ENCODE data around the gene LARP7. TPM values are rescaled to one million over a fixed set of nuclear protein-coding genes. Genes with fewer than 3 reads are reported as not detected.
"Not testable (repeated sequence)": the region's sequence is repeated elsewhere in the genome, so short reads cannot be mapped to it uniquely, and the experiment has no call there.

LARP7 gene
- total RNA-seq, 1 donor from 2014 or later: 30.6 TPM

DNA sequence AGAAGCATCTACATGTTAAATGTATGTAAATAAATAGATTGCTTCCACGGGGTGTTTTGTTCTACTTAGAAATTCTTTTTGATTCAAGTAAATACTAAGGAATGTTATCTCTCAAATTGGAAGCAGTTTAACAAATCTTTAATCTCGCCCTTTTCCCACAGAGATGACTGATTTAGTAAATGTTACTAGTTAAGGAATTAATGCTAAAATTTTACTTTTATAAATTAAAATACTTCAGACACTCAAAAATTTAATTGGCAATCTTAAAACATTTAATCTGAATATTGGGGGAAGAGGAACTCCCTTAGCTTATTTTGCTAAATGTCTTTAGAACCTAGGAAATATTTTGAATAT is 12.1 kb downstream of the LARP7 start:
- no peak for DNase-seq (ENCODE audit: low spot score)

DNA sequence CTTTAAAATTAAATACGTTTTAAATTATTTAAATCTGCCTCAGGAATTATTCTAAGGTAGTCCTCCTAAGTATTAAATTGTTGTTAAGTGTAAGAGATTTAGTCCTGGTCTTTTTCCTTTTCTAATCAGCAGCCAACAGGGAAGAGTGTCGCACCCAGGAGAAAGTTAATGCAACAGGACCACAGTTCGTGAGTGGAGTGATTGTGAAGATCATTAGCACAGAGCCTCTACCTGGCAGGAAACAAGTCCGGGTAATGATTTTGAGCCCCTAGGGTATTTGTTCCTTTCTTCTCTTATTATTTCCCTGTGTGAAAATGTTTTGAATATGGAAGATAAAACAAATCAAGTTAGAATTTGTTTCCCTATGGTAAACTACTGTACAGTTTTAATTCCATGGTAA is 13.4 kb downstream of the LARP7 start:
- DNase-seq (ENCODE audit: low spot score): no peak

DNA sequence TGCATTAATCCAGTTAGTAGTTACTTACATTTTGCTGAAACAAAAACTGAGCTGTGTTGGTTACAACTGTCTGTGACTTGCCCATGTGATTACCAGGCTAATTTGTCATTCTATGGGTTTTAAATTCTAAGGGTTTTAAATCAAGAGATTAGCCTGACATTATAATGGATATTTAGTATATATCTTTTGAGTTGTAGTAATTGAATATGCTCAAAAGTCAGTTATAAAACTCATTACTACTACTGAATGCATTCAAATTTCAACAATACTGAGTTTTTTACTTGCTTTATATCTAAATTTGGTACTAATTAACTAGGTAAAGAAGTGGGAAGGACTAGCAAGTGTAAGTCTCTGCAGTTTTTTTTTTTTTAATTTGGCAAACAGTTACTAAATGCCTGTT is 14.7 kb downstream of the LARP7 start:
- DNase-seq (ENCODE audit: low spot score): no peak

DNA sequence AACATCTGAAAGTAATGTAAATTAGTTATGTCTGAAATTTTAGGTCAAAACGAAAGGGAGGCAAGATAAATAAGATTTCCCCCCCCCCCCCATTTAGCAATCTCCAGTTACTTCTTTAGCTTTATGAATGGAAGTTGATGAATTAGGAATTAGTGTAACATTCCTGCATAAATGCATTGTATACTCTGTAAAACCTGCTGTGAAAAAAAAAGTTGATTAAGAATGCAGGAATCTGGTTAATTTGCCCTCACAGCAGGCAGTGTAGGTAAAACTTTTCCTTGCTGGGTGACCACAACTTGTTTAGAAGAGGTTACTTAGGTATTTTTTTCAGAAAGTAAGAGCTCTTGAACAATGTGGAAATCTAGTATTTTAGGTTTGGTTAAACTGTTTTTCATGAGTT is 15.3 kb downstream of the LARP7 start:
- no peak for DNase-seq (ENCODE audit: low spot score)

DNA sequence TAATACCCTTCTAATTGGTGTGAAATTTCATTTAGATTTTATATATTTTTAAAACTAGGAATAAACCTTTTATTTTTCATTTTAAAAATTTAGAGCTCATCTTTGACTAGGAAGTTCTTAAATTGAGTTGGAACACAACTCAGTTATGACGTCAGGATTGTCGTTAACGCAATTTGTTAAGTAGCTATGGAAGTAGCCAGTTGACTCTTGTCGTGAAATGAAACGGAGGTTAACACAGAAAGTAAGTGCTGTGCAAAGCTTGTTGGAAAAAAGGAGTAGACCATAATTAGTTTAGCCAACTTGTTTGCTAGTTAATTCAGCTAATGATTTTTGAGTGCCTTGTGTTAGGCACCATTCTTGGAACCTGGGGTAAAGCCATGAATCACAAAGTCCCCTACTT is 18.3 kb downstream of the LARP7 start:
- no peak for DNase-seq (ENCODE audit: low spot score)

DNA sequence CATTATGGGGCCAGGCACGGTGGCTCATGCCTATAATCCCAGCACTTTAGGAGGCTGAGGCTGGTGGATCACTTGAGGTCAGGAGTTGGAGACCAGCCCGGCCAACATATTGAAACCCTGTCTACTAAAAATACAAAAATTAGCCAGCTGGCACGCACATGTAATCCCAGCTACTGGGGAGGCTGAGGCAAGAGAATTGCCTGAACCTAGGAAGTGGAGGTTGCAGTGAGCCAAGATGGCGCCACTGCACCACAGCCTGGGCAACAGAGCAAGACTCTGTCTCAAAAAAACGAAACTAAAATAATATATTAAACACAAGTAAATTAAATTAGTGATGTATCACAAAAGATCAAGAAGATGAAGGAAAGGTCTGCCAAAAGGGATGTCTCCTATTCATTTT is 19.2 kb downstream of the LARP7 start:
- DNase-seq (ENCODE audit: low spot score): not testable (repeated sequence)

DNA sequence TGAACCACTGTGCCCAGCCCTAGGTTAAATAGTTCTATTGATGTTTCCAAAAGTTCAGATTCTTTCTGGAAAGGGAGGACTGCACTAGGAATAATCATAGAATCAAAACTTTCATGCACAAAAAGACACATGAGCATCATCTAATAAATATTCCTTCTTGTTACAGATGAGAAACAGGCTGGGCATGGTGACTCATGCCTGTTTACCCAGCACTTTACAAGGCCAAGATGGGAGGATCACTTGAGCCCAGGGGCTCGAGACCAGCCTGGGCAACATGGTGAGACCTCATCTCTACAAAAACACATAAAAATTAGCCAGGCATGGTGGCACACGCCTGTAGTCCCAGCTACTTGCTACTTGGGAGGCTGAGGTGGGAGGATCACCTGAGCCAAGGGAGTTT is 27.7 kb downstream of the LARP7 start:
- no peak for DNase-seq (ENCODE audit: low spot score)

DNA sequence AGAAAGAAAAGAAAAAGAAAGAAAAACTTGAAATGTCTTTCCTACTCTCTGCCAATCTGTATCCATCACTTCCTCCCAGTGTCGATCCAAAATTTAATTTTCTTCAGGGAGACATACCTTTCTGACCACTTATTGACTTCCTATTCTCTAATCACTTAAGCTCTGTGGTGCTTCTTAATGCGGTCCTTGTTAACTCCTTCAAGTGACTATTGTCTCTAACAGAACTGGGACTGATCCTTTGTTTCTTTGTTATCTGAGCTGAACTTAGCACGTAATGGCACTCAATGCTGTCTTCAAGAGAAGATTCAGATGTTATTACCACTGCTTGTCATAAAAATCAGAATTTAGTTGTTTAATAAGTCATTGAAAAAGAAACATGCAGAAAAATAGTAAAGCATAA is 31.2 kb downstream of the LARP7 start:
- DNase-seq (ENCODE audit: low spot score): no peak

DNA sequence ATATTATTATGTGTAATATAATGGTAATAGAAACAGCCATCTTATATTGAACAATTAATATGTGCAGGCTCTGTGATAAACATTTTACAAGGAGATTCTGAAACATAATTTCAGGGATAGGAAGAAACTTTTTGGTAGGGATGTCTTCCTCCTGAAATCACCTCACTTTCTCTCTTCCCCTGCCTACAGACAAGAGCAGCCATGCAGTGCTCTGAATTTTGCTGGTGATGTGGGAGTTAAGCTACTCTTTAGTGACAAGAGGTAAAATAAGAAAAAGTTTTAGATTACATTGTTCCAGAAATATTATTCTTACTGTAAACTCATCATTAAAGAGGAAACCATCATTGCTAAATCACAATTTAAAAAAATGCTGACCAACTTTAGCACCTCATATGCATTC is 36.1 kb downstream of the LARP7 start:
- no peak for DNase-seq (ENCODE audit: low spot score)

DNA sequence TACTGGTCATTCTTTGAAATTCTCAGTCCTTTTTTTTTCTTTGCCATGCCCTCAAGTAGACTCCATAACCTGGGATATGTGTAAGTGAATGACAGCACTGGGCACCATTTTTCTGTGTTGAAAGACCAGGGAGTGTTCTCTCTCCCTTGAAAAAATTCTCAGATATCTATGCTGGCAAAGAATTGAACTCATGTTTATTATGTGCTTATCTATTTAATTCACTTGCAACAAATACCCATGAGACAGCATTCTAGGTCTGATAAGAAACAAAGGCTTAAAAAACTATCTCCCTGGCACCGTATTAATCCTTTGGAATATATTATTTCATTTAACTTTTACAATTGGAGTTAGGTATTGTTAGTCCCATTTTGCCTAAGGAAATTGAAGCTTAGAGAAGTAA is 36.7 kb downstream of the LARP7 start:
- DNase-seq (ENCODE audit: low spot score): no peak

DNA sequence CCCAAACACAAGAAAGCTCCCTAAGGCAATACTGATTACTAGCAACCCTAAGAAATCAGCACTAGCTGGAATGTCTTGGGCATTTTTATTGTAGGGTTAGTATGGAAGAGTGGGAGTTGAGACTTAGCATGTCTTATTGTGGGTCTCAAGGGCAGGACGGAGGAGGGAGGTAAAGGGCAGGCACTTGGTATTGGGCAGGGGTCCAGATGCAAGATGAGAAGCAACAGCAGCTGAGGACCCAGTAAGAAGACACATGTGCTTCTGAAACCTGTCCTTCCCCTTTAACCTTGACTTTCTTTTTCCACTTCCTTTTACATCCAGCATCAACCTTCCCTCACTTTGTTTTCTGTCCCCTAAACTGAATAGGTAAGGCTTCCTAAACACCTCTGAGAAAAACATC is 37.4 kb downstream of the LARP7 start:
- DNase-seq (ENCODE audit: low spot score): no peak

DNA sequence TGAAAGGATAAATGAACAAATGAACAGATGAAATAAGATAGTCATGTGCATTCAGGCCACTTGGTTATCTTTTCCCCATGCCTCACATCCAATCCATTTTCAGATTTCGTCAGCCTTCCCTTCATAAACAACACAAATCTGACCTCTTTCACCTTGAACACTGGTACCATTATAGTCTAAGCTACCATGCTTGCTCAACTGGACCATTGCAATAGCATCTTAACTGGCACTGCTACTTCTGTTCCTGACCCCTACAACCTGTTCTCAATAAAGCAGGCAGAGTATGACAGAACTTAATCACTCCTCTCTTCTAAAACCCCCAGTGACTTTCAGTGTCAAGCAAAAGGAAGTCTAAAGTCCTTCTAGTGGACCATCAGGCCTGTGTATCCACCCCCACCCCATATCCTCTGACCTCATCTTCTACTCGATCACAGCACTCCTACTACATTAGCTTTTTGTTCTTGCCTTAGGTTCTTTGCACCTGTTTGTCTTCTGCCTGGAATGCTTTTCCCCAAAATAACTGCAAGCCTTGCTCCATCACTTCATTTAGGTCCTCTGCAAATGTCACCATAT is 40.7 kb downstream of the LARP7 start:
- DNase-seq (ENCODE audit: low spot score): no peak

DNA sequence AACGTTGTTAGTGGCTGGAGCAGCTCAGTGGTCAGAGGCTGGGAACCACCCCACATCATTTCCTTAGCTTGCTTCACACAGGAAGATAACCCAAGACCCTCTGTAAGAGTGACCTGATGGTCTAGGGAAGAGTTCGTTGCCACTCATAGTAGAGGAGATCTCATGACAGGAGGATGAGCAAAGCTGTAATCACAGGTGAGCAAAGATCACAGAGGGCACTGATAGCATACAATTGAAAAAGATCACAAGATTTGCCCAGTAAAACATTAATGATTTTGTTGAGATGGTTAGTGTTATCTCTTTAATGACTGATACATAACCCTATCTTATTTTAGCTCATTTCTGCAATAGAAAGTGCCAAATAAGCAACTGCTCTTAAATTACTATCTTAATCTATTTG is 44.1 kb downstream of the LARP7 start:
- DNase-seq (ENCODE audit: low spot score): no peak

DNA sequence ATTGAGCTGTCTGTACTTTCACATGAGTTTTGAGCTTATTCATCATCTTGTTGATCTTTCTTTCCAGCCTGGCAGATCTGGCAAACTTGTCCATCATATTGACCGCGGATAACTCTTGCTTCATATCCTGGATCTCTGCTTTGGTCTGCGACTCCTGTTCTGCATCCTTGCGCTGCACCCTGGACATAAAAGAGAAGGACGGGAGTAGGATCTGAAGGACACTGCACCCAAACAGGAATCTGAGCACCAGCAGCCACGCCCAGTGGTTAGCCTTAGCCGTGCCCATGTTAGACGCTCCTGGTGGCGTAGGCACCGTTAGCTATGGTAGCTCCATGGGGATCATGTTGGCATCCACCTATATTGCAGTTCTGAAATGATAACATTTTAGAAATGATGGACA is 56.6 kb downstream of the LARP7 start:
- no peak for DNase-seq (ENCODE audit: low spot score)

DNA sequence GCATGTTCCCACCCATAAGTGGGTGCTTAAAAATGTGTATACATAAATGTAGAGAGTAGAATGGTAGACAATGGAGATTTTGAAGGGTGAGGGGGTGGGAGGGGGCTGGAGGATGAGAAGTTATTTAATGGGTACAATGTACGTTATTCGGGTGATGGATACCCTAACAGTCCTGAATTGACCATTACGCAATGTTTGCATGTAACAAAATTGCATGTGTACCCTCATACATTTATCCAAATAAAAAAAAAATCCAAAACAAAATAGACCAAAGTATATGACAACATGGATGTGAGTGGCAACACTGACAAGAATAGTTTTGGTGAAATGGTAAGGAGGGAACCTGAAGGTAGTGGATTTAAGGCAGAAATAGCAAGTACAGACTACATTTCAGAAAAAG is 63.7 kb downstream of the LARP7 start:
- no peak for DNase-seq (ENCODE audit: low spot score)

DNA sequence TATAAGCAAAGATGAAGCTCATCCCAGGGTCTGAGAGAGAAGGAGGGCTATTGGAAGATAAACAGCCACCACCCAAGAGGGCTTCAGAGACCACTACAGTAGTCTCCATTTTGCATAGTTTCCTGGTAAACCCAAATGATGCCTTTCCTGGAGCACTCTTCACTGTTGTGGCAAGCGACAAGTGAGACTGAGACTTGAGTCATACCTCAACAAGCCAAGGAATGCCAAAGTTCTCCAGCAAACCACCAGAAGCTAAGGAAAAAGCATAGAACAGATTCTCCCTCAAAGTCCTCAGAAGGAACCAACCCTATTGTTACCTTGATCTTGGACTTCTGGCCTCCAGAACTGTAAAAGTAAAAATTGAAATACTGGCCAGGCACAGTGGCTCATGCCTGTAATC is 65.9 kb downstream of the LARP7 start:
- no peak for DNase-seq (ENCODE audit: low spot score)

DNA sequence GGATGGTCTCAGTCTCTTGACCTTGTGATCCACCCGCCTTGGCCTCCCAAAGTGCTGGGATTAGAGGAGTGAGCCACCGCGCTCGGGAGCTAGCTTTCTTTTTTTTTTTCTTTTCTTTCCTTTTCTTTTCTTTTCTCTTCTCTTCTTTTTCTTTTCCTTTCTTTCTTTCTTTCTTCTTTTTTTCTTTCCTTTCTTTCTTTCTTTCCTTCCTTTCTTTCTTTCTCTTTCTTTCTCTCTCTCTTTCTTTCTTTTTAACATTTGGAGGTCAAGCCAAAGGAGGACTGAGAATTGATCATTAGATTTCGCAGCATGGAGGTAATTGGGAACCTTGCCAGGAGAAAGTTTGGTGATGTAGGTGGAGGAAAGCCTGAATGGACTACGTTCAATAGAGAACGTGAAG is 67.4 kb downstream of the LARP7 start:
- no peak for DNase-seq (ENCODE audit: low spot score)

DNA sequence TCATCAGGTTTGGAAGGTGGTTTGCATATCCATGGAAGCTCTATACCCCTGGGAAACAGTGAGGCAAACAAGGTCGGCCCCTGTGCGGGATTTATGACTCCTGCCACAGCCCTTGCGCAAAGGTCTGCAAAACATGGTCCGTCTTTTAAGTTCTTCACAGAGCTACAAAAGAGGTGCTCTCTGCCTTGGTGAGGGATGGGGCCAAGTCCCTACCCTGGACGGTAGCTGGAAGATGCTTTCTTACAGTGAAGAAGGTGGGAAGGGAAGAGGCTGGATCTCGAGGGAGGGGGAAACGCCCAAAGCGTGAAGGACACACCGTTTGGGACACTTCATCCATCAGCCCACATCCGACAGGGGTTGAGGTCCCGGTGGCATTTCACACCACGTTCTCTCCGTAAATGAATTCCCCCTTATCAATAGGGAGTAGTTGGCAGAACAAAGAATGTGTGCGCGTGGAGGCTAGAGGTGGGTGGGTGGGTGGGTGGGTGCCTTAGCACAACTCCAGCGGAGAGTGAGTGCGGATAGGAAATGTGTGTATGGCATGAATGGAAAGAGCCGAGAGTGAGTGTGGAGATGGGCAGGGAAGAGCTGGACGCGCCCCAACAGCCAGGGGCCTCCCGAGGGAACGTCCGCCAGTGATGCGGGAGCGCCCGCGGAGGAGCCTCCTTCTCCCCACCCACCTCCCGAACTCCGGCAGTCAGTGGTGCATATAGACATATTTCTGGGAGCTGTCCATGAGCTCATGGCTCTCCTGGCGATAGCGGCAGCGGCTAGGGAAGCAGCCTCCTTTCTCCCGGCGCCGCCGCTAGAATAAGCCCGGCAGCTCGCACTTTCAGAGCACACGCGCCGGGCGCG is 68.3 kb downstream of the LARP7 start:
- DNase-seq (ENCODE audit: low spot score): peak; percentile 72

DNA sequence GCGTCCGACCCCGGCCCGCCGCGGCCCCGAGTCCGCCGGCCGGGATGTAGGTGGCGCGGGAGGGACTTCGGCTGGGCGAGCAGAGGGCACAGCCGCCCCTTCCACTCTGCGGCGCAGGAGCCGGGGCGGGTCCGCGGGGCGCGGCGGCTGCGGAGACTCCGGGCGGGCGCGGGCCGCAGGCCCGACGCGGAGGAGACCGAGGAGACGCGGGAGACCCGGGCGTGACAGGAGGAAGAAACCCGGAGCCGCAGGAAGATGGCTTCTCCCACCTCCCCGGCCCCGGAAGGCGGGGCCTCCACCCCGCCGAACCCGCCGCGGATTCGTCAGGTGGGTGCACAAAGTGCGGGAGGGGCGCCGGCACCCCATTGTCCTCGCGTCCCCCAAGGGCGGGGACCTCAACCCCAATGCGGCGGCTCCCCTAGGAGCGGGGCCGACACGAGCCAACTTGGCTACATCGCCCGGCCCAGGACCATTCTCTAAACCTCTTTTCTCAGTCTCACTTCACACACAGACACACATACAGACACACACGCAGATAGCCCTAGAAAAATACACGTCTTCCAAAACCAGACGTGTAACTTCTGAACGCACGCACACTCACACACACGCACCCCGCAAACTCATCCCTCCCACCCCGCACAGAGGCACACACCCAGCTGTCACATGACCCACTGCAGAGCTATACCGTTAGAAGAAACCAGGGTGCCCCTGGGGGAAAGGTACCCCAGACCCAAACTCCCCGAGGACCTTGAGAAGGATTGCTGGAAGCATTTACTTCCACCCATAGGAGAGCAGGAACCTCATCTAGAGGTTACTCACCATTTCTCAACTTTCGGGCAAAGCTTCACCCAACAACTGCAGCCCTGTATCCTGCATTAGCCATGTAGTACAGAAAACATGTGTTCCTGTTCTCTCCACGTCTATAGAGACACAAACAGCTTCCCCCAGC is 69.2 kb downstream of the LARP7 start:
- DNase-seq (ENCODE audit: low spot score): peak; percentile 4

DNA sequence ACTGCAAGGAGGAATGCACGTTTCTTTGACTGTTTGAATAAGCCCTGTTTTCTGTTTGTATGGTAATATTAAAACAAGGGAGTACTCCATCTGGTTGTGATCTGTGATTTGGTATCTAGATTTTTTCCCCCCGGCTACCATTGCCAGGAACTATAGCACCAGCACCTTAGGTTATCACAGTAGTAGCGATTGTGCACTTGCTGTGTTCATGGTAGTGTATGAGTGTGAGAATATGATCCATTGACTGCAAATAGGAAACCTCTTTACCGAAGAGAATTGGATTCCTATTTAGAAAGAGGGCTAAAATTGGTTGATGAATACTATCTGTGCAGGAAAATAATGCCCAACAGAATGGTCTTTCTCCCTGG is 69.9 kb downstream of the LARP7 start:
- DNase-seq (ENCODE audit: low spot score): no peak
